ENCODE results near the gene TAF1D.
A peak's percentile ranks its signal among the peaks of the same experiment; 100 is the strongest.

DNA sequence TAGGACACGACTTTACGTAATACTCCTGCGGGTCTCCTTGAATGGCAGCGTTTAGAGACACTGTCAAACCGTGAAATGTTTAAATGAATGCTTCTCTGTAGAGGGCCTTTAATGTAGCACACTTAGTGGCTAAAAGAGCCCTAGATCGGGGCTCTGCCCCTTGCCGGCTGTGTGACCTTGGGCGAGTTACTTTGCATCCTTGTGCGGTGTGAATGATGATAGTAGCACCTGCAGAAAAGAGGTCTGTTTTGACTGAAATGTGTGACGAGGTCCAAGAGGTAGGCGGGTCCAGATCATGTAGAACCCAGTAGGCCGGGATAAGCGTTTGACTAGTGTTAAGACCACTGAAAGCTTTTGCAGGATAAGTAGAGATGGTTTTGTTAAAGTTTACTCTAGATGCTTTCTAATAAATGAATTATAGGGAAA lies 43.7 kb upstream of the TAF1D start:
- TF ChIP-seq, protein P1, sequence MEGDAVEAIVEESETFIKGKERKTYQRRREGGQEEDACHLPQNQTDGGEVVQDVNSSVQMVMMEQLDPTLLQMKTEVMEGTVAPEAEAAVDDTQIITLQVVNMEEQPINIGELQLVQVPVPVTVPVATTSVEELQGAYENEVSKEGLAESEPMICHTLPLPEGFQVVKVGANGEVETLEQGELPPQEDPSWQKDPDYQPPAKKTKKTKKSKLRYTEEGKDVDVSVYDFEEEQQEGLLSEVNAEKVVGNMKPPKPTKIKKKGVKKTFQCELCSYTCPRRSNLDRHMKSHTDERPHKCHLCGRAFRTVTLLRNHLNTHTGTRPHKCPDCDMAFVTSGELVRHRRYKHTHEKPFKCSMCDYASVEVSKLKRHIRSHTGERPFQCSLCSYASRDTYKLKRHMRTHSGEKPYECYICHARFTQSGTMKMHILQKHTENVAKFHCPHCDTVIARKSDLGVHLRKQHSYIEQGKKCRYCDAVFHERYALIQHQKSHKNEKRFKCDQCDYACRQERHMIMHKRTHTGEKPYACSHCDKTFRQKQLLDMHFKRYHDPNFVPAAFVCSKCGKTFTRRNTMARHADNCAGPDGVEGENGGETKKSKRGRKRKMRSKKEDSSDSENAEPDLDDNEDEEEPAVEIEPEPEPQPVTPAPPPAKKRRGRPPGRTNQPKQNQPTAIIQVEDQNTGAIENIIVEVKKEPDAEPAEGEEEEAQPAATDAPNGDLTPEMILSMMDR (conservative IDR thresholded peaks at IDR 0.05), result peak; percentile 38; the same call in 1 of the 2 replicates
- TF ChIP-seq EZH2 (IDR thresholded peaks at IDR 0.05; ENCODE audit: low read depth), result no peak

Data from PC-9 (cell line).